A673 (cell line): ENCODE data around the gene SECISBP2. TPM values are rescaled to one million over a fixed set of nuclear protein-coding genes. Genes with fewer than 3 reads are reported as not detected.

Source experiments
- BruUV-seq: library from RNA; stranded (reverse); fragments of 400-500 nt; replicated peaks from 2 replicates; lab custom pipeline; 2021; lab: Mats Ljungman, UMichigan
- CTCF ChIA-PET: fragments of 300-600 bp; sonication (Branson Sonifier 250); formaldehyde crosslinking; loops from one replicate; lab custom pipeline; 2022; ENCODE audit warnings: antibody characterized with exemption; lab: Charles Lee
- POLR2A ChIA-PET: fragments of 300-600 bp; sonication (Branson Sonifier 250); formaldehyde crosslinking; loops from one replicate; lab custom pipeline; 2022; ENCODE audit warnings: antibody characterized with exemption; ENCODE audit not compliant: low non-redundant PET; lab: Charles Lee
- DNase-seq: peaks from one replicate; pipeline ENCODE4 v3.0.0-alpha.2; 2015; ENCODE audit warnings: low spot score
- H3K27ac ChIP-seq: fragments of 200-600 bp; sonication (generic); 2 replicates; pipeline ENCODE4 v1.5.1; 2016; ENCODE audit warnings: mixed run types, low read depth, mild to moderate bottlenecking, mixed read lengths, antibody characterized with exemption, low read length; ENCODE audit not compliant: poor library complexity, severe bottlenecking
- H3K27me3 ChIP-seq: fragments of 200-600 bp; sonication (generic); replicated peaks from 2 replicates; pipeline ENCODE4 v1.6.1; 2017; ENCODE audit warnings: mixed run types, low read depth, mild to moderate bottlenecking, mixed read lengths, antibody characterized with exemption, low read length; ENCODE audit not compliant: insufficient read depth, poor library complexity
- H3K36me3 ChIP-seq: fragments of 200-600 bp; sonication (generic); 2 replicates; pipeline ENCODE4 v1.6.1; 2016; ENCODE audit warnings: mixed run types, mild to moderate bottlenecking, mixed read lengths, antibody characterized with exemption, low read length; ENCODE audit not compliant: insufficient read depth, poor library complexity, severe bottlenecking
- H3K4me1 ChIP-seq: fragments of 200-600 bp; sonication (generic); 2 replicates; pipeline ENCODE4 v1.6.1; 2017; ENCODE audit warnings: mixed run types, mild to moderate bottlenecking, mixed read lengths, antibody characterized with exemption, low read length; ENCODE audit not compliant: insufficient read depth, poor library complexity, severe bottlenecking
- H3K4me3 ChIP-seq: fragments of 200-600 bp; sonication (generic); 2 replicates; pipeline ENCODE4 v1.5.1; 2016; ENCODE audit warnings: low read depth, mixed run types, mild to moderate bottlenecking, mixed read lengths, low read length; ENCODE audit not compliant: poor library complexity, severe bottlenecking
- H3K9me3 ChIP-seq: fragments of 200-600 bp; sonication (generic); 2 replicates; pipeline ENCODE4 v1.6.1; 2016; ENCODE audit warnings: mixed run types, low read depth, mild to moderate bottlenecking, mixed read lengths, antibody characterized with exemption, low read length; ENCODE audit not compliant: poor library complexity, severe bottlenecking
- EZH2 ChIP-seq: fragments of 200-600 bp; sonication (generic); IDR thresholded peaks from 2 replicates; pipeline ENCODE4 v1.6.1; 2017; ENCODE audit warnings: borderline replicate concordance, low read depth, mild to moderate bottlenecking, mixed read lengths, antibody characterized with exemption, low read length; ENCODE audit not compliant: poor library complexity, severe bottlenecking
- intact Hi-C: fragments of 100-400 bp; cut with micrococcal nuclease; formaldehyde crosslinking; loops from one replicate; pipeline ENCODE4 v1.10.0; 2022; ENCODE audit not compliant: unreplicated experiment
- total RNA-seq: library from RNA; stranded (reverse); gene quantifications from 2 replicates; pipeline ENCODE4 v1.2.3, GENCODE V29; 2021
- TF ChIP-seq, protein P1 (sequence below): fragments of 300-800, 200-600 bp; sonication (generic); conservative IDR thresholded peaks from 2 replicates; pipeline ENCODE4 v1.5.1; 2017; ENCODE audit warnings: low read depth, mild to moderate bottlenecking, antibody characterized with exemption, low read length, moderate library complexity, mixed read lengths

Gene SECISBP2
- total RNA-seq, 1 experiment from 2014 or later, result 44.4 TPM

DNA sequence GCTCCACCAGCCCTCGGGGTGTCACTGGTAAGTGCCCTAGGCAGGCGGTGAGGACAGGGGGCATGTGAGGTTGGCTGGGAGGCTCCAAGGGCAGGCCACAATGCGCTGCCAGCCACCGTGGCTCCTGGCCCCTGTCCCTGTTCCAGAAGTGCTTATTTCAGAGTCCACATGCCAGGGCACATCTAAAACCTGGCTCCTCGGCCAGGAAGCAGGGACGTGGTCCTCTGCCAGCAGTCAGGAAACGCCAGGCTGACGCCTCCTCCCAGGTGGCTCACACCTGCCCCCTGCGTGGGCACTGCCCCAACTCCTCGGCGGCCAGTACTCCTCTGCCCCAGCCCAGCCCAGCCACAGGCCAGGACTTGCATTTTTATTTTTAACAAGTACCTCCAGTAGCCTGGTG lies 68.5 kb downstream of the SECISBP2 start:
- ChIA-PET POLR2A (no interaction called here), CTCF (no interaction called here)
- TF ChIP-seq EZH2, result no peak
- TF ChIP-seq, protein P1, sequence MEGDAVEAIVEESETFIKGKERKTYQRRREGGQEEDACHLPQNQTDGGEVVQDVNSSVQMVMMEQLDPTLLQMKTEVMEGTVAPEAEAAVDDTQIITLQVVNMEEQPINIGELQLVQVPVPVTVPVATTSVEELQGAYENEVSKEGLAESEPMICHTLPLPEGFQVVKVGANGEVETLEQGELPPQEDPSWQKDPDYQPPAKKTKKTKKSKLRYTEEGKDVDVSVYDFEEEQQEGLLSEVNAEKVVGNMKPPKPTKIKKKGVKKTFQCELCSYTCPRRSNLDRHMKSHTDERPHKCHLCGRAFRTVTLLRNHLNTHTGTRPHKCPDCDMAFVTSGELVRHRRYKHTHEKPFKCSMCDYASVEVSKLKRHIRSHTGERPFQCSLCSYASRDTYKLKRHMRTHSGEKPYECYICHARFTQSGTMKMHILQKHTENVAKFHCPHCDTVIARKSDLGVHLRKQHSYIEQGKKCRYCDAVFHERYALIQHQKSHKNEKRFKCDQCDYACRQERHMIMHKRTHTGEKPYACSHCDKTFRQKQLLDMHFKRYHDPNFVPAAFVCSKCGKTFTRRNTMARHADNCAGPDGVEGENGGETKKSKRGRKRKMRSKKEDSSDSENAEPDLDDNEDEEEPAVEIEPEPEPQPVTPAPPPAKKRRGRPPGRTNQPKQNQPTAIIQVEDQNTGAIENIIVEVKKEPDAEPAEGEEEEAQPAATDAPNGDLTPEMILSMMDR, result no peak
- H3K4me1 ChIP-seq, result no peaks in the 10 kb centered on the region
- H3K36me3 ChIP-seq, result no peaks in the 10 kb centered on the region
- H3K9me3 ChIP-seq, result no peaks in the 10 kb centered on the region
- DNase-seq, result no peak
- H3K4me3 ChIP-seq, result no peak overlapping the region
- no peaks in the 10 kb centered on the region for H3K27me3 ChIP-seq
- H3K27ac ChIP-seq, result no peak overlapping the region
- intact Hi-C loops, result no loop called here
- BruUV-seq, result no TSS peak

DNA sequence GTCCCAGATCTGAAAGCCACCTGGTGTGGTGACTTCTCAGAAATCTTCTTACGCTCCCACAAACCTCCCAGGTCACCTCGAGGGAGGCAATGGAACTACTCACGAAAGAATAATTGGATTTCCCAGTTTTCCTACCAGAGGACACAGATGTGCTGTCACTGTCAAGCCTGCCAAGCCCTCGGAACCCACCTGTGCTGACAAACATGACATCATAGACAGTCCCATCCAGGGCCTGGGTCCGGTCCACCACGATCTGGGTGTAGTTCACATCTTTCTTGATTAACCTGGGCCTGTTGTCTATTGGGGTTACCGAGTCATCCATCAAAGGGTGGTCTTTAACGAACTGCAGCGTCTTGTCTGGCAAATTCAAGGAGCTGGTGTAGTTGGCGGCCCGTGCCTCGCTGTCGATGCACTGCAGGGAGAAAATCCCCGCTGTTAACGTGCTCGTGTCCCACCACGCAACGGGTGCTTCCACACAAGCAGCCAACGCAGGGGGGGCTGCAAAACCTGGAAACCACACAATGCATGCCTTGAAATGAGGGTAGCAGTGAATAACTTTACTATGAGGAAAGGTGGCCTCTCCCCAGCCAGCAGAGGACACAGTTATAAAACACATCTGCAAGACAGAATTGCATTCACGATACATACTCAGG lies 69.0 kb downstream of the SECISBP2 start:
- ChIA-PET CTCF (no interaction called here), POLR2A (no interaction called here)
- no peaks in the 10 kb centered on the region for H3K36me3 ChIP-seq
- DNase-seq, result no peak
- no peaks in the 10 kb centered on the region for H3K4me1 ChIP-seq
- no peaks in the 10 kb centered on the region for H3K27me3 ChIP-seq
- H3K27ac ChIP-seq, result no peak overlapping the region
- no peak for TF ChIP-seq EZH2
- TF ChIP-seq, protein P1, result no peak
- no peak overlapping the region for H3K4me3 ChIP-seq
- no peaks in the 10 kb centered on the region for H3K9me3 ChIP-seq
- intact Hi-C loops, result no loop called here
- no TSS peak for BruUV-seq

- TF ChIP-seq, protein P1, result no peak
- no peak for TF ChIP-seq EZH2
- Histone ChIP-seq H3K27me3 (no peaks in the 10 kb centered on the region), H3K4me3 (no peak overlapping the region), H3K4me1 (no peaks in the 10 kb centered on the region), H3K36me3 (no peaks in the 10 kb centered on the region), H3K9me3 (no peaks in the 10 kb centered on the region), H3K27ac (no peak overlapping the region)
- BruUV-seq, result no TSS peak
- CTCF ChIA-PET, result no interaction called here
- intact Hi-C loops, result no loop called here
- peak; percentile 35 for DNase-seq
- POLR2A ChIA-PET, result no interaction called here
These were observed 70.0 kb downstream of the SECISBP2 start for GRCh38 chr9:89388084-89388867.
